Measurements from ENCODE around the gene GCA.
A peak's percentile ranks its signal among the peaks of the same experiment; 100 is the strongest.

The GCA gene

DNA sequence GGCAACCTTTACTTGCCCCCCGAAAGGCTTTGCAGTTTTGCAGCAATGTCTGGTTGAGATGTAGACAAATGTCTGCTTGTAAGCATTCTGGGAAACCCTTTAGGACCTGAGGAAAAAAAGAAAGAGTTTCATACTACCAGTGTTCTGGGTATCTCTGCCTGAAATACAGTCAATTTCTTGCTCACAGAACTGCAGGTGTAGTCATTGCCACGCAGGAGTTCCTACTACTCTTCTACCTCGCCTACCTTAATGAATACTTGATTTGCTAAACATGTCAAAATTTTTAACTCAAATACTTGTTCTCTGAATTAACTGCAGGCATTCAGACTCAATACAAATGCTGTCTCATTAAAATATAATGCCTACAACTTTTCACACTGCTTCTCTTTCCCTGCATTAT lies 56.4 kb downstream of the GCA start:
- H3K4me3 ChIP-seq (ENCODE audit: low read depth, low read length): no peak overlapping the region
- TF ChIP-seq, protein P1, sequence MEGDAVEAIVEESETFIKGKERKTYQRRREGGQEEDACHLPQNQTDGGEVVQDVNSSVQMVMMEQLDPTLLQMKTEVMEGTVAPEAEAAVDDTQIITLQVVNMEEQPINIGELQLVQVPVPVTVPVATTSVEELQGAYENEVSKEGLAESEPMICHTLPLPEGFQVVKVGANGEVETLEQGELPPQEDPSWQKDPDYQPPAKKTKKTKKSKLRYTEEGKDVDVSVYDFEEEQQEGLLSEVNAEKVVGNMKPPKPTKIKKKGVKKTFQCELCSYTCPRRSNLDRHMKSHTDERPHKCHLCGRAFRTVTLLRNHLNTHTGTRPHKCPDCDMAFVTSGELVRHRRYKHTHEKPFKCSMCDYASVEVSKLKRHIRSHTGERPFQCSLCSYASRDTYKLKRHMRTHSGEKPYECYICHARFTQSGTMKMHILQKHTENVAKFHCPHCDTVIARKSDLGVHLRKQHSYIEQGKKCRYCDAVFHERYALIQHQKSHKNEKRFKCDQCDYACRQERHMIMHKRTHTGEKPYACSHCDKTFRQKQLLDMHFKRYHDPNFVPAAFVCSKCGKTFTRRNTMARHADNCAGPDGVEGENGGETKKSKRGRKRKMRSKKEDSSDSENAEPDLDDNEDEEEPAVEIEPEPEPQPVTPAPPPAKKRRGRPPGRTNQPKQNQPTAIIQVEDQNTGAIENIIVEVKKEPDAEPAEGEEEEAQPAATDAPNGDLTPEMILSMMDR (conservative IDR thresholded peaks at IDR 0.05; ENCODE audit: low read depth, low read length): no peak
- no peak for DNase-seq (ENCODE audit: low read depth)

DNA sequence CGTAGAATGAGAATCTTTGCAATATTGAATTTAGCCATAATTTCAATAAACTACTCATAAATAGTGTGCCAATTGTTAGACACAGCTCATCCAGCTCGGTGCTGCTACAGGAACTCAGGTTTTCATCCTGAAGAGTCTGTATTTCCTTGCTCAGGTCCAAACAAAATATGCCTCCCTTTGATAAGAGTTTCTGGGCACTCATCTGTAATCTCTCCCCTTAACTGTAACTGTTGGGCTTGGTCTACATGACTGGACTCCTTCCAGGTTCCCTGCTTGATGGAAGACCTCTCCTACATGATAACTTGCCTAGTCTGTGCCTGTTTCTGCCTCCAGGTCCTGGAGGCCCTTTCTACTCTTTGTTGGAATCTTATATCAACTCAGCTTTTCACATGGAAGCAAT lies 57.9 kb downstream of the GCA start:
- DNase-seq (ENCODE audit: low read depth): no peak
- H3K4me3 ChIP-seq (ENCODE audit: low read depth, low read length): no peak overlapping the region

DNA sequence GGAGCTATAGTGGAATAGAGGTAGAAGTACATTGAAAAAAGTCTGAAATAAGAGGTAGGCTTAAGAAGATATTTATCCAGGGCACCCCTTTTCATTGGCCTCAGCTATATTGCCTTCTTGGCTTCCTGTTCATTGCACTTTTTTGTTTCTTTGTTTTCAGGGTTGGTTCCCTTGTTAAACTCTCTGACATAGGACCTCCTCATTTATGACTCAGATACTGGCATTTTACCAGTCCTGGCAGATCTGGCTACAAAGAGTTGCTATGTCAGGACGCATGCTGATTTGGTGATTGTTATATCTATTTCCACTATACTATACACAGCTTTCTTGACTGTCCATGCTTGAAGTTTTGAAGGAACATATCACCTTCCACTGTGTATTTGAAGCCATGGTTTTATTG lies 60.0 kb downstream of the GCA start:
- no peak overlapping the region for H3K4me3 ChIP-seq (ENCODE audit: low read depth, low read length)
- TF ChIP-seq, protein P1 (conservative IDR thresholded peaks at IDR 0.05; ENCODE audit: low read depth, low read length): no peak
- DNase-seq (ENCODE audit: low read depth): peak; percentile 56

More for the DNA sequence above, 57.9 kb downstream of the GCA start:
- TF ChIP-seq, protein P1 (conservative IDR thresholded peaks at IDR 0.05; ENCODE audit: low read depth, low read length): no peak

All from choroid plexus epithelial cell (primary cell).